ENCODE results near the gene HIVEP3.
A peak's percentile ranks its signal among the peaks of the same experiment; 100 is the strongest.

Gene HIVEP3

DNA sequence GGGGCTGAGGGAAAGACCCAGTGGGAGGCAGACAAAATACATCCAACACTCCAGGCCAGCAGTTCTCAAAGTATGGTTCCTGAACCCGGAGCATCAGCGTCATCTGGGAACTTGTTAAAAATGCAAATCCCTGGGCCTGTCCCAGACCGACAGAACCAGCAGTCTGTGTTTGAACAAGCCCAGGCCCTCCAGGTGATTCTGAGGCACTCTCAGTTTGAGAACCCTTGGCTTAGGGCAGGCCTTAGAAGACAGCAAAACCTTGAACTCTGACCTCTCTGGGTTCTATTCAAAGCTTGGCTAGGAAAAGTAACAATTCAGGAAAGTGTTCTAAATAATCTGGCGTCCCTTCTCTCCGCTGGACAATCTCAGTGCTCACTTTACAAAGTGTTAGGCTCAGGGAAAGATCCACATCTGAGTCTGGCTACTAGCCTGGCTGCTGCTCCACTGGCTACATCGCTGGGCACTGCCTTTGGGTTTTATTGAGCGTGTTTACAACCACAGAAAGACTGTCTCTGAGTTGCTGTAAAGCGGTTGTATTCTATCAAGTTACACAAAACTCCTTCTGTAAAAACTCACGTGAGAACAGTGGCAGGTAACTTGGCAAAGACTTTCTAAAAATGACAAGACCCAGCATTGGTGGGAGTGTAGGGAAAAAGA, 166.1 kb downstream of the HIVEP3 start:
- CTCF ChIA-PET = no interaction called here
- Mint-ChIP-seq H3K27ac (peak overlapping the region; percentile 91), H3K4me1 (peaks cover 76% of the 10 kb centered on the region)

DNA sequence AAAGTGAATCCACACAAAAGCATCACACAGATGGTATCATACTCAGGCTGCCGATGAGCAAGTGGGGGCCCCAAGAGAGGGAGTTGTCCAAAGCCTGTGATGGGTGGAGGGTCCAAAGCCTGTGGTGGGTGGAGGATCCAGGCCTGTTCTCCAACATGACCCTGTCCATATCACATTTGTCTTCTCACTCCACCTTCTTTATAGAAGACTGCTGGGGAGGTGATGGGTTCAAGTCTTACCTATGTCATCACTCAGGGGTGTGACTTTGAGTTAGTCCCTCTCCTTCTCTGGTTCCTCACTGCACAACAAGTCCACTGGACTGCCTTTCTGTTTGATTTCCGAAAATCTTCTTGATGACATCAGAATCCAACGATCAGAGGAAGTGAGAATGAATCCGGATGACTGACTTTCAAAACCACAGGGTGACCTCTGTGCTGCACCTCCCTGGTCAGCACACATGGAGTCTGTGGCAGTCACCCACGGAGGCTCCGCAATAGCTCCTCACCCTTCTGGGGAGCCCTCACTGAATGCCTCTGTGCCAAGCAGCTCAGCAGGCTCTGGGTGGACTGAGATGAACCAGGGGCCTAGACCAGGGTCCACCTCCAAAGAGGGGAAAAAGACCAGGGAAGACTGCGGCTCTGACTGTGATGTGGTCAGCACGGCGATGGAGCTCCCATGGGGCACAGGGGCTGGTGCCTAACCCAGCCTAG, 166.8 kb downstream of the HIVEP3 start:
- H3K9me3 Mint-ChIP-seq = peaks cover 2% of the 10 kb centered on the region
- H3K36me3 Mint-ChIP-seq = peaks cover 7% of the 10 kb centered on the region
- no peak for DNase-seq
- H3K27ac Mint-ChIP-seq = peak overlapping the region; percentile 91
- CTCF ChIA-PET = interaction anchor here (1.0 to 1.1 kb wide), 2 partner anchors 10 to 55 kb away, joined by 3 read pairs; no protein-coding TSS in a partner anchor
- peaks cover 76% of the 10 kb centered on the region for H3K4me1 Mint-ChIP-seq
- H3K4me3 Mint-ChIP-seq = no peak overlapping the region
- no peaks in the 10 kb centered on the region for H3K27me3 Mint-ChIP-seq

More for the DNA sequence above, 166.1 kb downstream of the HIVEP3 start:
- DNase-seq = no peak
- H3K36me3 Mint-ChIP-seq = peaks cover 7% of the 10 kb centered on the region
- peaks cover 1% of the 10 kb centered on the region for H3K9me3 Mint-ChIP-seq
- no peak overlapping the region for H3K4me3 Mint-ChIP-seq
- no peaks in the 10 kb centered on the region for H3K27me3 Mint-ChIP-seq

DNA sequence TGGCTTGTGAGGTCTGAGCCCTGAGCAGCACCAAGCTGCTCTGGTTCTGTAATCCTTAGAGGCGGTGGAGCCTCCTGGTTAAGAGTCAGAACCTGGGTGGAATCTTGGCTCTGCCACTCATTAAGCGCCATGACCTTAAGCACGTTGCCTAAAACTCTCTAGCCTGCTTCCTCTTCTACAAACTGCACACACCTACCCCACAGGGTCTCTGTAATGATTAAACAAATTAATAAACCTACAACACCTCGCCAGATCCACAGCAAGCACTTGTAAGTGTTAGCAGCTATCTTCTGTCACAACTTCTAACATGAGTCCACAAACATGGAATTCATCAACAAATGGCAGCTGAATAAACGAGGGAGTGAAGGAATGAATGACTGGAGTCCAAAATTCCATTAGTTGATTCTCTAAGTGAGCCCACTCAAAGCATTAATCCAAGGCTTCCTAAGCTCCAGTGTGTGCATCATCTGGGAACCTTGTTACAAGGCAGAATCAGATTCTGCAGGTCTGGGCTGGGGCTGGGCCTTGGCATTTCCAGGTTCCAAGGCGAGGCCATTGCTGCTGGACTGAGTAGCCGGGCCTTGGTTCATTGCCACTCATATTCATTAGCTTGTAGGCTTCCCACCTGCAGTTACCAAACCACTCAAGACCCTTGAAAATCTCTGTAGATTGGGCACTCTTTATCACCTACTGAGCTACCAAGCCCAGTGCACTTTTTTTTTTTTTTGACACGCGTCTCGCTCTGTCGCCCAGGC, 168.6 kb downstream of the HIVEP3 start:
- CTCF ChIA-PET = interaction anchor here (0.9 to 1.1 kb wide), 3 partner anchors 26 to 177 kb away, joined by 3 to 4 read pairs (median 3); no protein-coding TSS in a partner anchor
- H3K9me3 Mint-ChIP-seq = peaks cover 2% of the 10 kb centered on the region
- peak overlapping the region; percentile 91 for H3K27ac Mint-ChIP-seq
- peaks cover 2% of the 10 kb centered on the region for H3K36me3 Mint-ChIP-seq
- no peaks in the 10 kb centered on the region for H3K27me3 Mint-ChIP-seq
- H3K4me1 Mint-ChIP-seq = peaks cover 73% of the 10 kb centered on the region
- no peak overlapping the region for H3K4me3 Mint-ChIP-seq
- DNase-seq = no peak

DNA sequence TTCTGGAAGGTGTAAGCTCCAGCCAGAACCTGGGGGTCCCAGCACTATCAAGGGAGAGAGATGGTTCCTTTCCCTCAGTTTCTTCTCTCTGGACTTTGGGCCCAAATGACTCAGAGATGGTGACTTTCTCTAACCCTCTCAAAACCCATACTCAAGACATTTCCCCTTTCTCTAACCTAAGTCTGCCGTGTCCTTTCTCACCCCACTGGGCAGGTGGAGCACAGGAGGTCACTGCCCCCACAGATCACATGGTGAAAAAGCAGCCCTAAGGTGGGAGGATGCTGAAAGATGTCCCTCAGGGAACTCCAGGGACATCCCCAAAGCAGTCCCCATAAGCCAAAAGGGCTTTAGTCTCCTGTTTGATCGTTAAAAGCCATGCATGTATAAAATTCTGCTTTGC, 173.7 kb downstream of the HIVEP3 start:
- Mint-ChIP-seq H3K36me3 (peaks cover 1% of the 10 kb centered on the region), H3K27me3 (no peaks in the 10 kb centered on the region), H3K9me3 (peaks cover 2% of the 10 kb centered on the region), H3K4me3 (no peak overlapping the region), H3K27ac (no peak overlapping the region), H3K4me1 (peaks cover 70% of the 10 kb centered on the region)
- CTCF ChIA-PET = no interaction called here
- DNase-seq = no peak

DNA sequence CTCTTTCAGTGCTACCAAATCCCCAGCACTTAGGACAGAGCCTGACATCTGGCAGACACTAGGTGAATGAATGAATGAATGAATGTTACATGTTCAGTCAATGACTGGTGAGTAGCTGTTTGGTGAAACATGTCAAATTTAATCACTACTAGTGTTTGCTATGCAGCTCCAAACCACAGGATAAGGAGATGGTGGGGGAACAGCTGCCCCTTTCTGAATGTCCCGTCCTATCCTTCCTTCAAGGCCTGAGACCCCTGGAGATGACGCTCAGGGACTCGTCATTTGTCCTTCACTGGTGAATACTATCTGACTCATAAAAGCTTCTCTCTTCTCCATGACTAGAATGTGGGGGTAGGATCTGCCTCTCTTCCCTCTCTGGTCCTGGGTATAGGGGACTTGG, 175.4 kb downstream of the HIVEP3 start:
- CTCF ChIA-PET = no interaction called here
- no peak for DNase-seq
- Mint-ChIP-seq H3K27me3 (no peaks in the 10 kb centered on the region), H3K36me3 (no peaks in the 10 kb centered on the region), H3K4me3 (no peak overlapping the region), H3K4me1 (peaks cover 72% of the 10 kb centered on the region), H3K27ac (peak overlapping the region; percentile 64), H3K9me3 (peaks cover 2% of the 10 kb centered on the region)

DNA sequence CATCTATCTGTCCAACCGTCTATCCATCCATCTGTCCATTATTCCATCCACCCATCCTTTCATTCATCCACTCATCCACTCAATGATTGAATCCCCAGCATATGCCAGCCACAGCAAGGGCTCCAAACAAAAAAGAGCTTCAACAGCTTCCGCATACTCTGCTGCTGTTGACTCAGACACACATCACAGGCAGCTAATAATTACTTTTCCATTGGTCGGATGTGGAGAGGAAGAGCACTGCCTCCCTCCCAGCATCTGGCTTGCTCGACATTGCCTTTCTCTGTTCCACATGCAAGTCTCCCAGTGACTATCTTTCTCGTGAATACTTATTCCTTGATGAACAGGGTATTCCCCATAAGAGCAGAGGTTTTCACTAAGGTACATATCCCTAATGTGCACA, 176.5 kb downstream of the HIVEP3 start:
- Mint-ChIP-seq H3K36me3 (peaks cover 1% of the 10 kb centered on the region), H3K27me3 (no peaks in the 10 kb centered on the region), H3K27ac (peak overlapping the region; percentile 12), H3K9me3 (no peaks in the 10 kb centered on the region), H3K4me3 (no peak overlapping the region), H3K4me1 (peaks cover 79% of the 10 kb centered on the region)
- CTCF ChIA-PET = interaction anchor here (1.4 kb wide), 1 partner anchor 10 kb away, joined by 3 read pairs; no protein-coding TSS in a partner anchor
- DNase-seq = no peak

DNA sequence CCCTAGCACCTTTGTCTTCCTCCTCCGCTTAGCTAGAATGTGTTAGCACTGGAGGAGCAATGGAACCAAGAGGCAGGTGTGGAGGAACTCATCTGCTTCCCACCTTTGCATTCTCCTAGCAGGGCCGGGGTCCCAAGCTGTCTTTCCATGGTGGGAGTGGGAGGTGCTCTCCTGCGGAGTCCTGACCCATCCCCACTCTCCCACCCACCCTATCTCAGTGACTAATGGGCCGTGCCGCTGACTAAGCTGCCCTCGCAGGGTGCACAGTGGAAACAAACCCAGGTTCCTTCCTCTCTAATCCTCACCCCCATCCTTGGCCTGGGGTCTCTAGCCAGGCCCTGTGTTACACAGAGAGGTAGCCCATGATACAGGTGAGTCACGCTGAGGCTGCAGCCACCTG, 177.5 kb downstream of the HIVEP3 start:
- H3K27ac Mint-ChIP-seq = peak overlapping the region; percentile 90
- DNase-seq = no peak
- H3K4me1 Mint-ChIP-seq = peaks cover 84% of the 10 kb centered on the region

DNA sequence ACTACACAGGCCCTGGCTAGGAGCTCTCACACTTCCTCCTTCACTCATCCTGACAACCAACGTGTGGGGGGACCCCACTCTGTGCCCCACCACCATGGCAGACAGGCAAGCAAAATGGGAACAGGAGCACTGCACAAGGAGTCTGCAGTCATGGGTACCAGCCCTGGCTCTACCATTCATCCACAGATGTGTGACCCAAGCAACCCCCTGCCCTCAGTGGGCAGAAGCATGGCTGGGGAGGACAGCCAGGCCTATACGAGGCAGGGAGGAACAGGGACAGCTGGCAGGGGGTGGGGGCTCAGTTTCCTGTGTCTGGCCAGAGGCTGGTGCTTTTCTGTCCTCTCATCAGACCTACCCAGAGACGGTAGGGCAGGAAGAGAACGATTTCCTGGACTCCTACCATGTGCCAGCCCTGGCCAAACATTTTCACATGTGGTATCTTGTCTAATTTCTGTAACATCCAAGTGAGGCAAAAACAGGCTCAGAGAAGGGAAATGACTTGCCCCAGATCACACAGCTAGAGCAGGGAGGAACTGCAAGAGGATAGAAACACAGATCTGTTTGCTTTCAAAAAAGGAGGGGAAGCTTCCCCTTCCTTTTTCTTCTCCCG, 178.0 kb downstream of the HIVEP3 start:
- Mint-ChIP-seq H3K9me3 (no peaks in the 10 kb centered on the region), H3K4me1 (peaks cover 81% of the 10 kb centered on the region), H3K27me3 (peaks cover 12% of the 10 kb centered on the region), H3K4me3 (no peak overlapping the region), H3K27ac (peak overlapping the region; percentile 90), H3K36me3 (peaks cover 4% of the 10 kb centered on the region)
- DNase-seq = peak; percentile 46
- CTCF ChIA-PET = interaction anchor here (1.4 kb wide), 1 partner anchor 11 kb away, joined by 3 read pairs; no protein-coding TSS in a partner anchor

More for the DNA sequence above, 177.5 kb downstream of the HIVEP3 start:
- Mint-ChIP-seq H3K9me3 (no peaks in the 10 kb centered on the region), H3K4me3 (no peak overlapping the region), H3K36me3 (peaks cover 4% of the 10 kb centered on the region), H3K27me3 (peaks cover 10% of the 10 kb centered on the region)
- CTCF ChIA-PET = interaction anchor here (1.4 kb wide), 1 partner anchor 11 kb away, joined by 3 read pairs; no protein-coding TSS in a partner anchor

DNA sequence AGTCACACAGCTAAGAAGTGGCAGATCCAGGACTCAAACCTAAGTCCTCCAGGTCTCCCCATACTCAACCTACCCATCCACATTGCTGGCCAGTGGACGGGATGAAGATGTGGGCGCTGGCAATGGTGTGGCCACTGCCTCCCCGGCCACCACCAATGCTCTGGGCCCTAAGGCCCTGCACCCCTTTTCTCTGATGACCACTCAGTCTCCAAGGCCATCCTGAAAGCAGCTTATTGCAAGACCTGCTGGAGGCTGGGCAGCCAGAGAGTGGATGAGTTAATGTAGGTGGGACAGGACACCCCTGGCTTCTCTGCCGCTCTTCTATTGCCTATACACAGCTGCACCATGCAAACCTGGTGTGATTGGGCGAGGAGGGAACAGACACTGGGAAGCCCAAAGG, 178.7 kb downstream of the HIVEP3 start:
- Mint-ChIP-seq H3K4me3 (no peak overlapping the region), H3K36me3 (peaks cover 4% of the 10 kb centered on the region), H3K4me1 (peaks cover 84% of the 10 kb centered on the region), H3K27me3 (peaks cover 16% of the 10 kb centered on the region), H3K27ac (peak overlapping the region; percentile 90), H3K9me3 (no peaks in the 10 kb centered on the region)
- CTCF ChIA-PET = interaction anchor here (1.0 kb wide), 1 partner anchor 83 kb away, joined by 3 read pairs; no protein-coding TSS in a partner anchor
- DNase-seq = no peak

DNA sequence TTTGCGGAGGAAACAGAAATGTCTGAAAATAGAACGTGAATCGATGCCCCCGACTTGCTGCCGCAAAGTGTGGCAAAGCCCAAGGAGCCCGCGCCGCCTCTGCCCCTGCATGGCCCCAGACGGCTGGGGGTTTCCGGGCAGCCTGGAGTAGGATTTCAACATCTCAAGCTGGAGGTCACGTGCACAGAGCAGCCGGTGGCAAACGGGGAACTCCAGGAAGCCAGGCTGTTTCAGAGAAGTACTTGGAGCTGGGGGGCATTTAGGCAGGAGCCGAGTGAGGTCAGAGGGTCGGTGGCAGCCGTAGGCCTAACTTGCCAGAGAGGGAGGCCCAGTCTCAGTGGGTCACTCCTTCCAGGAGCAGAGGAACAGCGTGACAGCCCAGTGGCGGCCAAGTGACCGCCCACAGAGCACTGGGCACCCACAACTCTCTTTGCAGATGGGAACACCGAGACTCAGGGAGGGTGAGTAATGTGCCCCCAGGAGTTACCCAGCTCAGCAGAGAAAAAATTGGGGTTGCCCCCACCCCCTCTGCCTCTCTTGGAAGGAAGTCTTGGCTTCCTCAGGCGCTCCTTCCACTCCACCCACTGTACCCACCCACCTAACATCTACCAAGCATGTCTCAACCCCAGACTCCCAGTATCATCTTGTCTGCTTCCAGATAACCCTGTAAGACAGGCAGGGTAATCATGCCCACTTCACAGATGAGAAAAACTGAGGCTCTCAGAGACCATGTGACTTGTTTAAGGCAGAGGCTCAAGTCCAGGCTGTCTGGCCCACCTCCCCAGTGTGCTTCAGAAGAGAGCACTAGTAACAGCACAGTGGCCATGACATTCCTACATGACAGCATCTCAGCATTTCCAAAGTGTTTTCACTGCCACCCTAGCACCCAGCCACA, 179.4 kb downstream of the HIVEP3 start:
- Mint-ChIP-seq H3K9me3 (no peaks in the 10 kb centered on the region), H3K27ac (peak overlapping the region; percentile 90), H3K36me3 (peaks cover 4% of the 10 kb centered on the region), H3K27me3 (peaks cover 16% of the 10 kb centered on the region), H3K4me3 (peak overlapping the region; percentile 66), H3K4me1 (peaks cover 79% of the 10 kb centered on the region)
- CTCF ChIA-PET = interaction anchor here (1.0 kb wide), 1 partner anchor 82 kb away, joined by 3 read pairs; no protein-coding TSS in a partner anchor
- DNase-seq = peak; percentile 79

DNA sequence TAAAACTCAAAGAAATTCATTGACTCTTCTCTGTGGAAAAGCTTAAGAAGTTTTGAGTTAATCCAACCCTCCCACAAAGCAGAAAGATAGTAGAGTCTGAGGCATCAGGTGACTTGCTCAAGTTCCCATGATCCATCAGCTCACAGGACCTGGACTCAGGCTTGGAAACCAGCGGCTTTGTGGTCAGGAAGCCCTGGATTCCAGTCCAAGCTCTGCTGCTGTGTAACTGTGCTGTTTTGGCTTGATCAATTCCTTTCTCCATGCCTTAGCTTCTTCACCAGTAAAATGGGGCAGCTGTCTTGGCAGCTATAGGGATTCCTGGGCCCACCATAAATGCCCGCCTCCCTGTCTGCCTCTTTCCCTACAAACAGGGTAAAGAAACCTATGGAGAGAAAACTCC, 180.2 kb downstream of the HIVEP3 start:
- Mint-ChIP-seq H3K4me3 (peak overlapping the region; percentile 66), H3K4me1 (peaks cover 73% of the 10 kb centered on the region), H3K27me3 (peaks cover 22% of the 10 kb centered on the region), H3K27ac (peak overlapping the region; percentile 90), H3K9me3 (no peaks in the 10 kb centered on the region), H3K36me3 (peaks cover 4% of the 10 kb centered on the region)
- no peak for DNase-seq
- CTCF ChIA-PET = no interaction called here

DNA sequence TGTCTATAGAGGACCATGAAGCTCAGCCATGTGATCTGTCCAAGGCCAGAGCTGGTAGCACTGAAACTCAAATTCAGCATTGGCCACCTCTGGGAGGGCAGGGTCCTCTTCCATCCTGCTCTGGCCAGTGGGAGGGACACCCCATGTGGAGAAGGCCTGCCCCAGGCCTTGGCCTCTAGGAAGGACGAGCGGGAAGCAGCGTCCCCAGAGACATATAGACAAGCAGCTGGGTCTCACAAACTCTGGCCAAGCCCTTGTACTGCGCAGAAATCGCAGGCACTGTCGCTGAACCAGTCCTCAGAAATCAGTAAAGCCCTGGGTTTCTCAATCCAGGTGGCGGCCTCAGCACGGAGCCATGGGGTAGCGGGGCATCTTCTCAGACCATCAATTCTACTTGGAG, 180.7 kb downstream of the HIVEP3 start:
- Mint-ChIP-seq H3K9me3 (no peaks in the 10 kb centered on the region), H3K27ac (no peak overlapping the region), H3K27me3 (peaks cover 24% of the 10 kb centered on the region), H3K36me3 (peaks cover 4% of the 10 kb centered on the region), H3K4me1 (peaks cover 69% of the 10 kb centered on the region), H3K4me3 (no peak overlapping the region)
- CTCF ChIA-PET = no interaction called here
- DNase-seq = no peak

DNA sequence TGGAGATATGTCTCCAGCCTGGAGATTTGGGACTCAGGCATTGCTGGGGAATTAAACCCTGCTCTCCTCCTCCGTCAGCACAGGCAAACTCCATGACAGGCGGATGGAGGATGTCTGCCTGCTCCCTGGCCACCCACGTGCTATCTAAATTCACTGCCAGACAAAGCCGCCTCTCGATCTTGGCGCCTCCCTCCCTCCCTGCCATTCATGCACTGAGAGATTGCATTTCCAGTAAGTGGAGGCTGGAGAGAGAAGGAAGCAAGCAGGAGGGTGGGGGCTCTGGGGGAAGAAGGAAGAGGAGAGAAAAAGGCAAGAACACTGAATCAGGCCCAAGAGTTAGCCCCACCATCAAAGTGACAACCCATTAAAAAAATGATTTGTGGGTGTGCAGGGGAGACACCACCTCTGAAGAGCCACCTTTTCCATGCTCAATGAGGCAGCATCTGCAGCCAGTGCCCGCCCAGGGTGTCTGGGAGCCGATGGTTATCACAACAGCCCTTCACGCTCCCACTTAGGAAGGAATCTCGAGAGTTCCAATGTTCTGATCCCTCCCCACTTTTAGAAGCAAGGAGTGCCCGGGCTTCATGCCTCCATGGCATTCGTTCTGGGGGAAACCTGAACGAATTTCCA, 183.0 kb downstream of the HIVEP3 start:
- peaks cover 25% of the 10 kb centered on the region for H3K27me3 Mint-ChIP-seq
- CTCF ChIA-PET = no interaction called here
- DNase-seq = no peak
- peaks cover 6% of the 10 kb centered on the region for H3K36me3 Mint-ChIP-seq
- H3K4me3 Mint-ChIP-seq = no peak overlapping the region
- H3K4me1 Mint-ChIP-seq = peaks cover 47% of the 10 kb centered on the region
- peaks cover 4% of the 10 kb centered on the region for H3K9me3 Mint-ChIP-seq
- no peak overlapping the region for H3K27ac Mint-ChIP-seq

All from activated naive CD4-positive, alpha-beta T cell treated with anti-CD3 and anti-CD28 coated beads, Interleukin-2, amount 10 ng/mL, durations not matched to agents 7 days and 5 days (primary cell).